HCT116 (cell line): Measurements from ENCODE around the gene XAGE3.

Source experiments
- CBX3 ChIP-seq: IDR thresholded peaks from 2 replicates; pipeline ENCODE4 v1.6.1; 2012; ENCODE audit warnings: low read depth
- CEBPB ChIP-seq: IDR thresholded peaks from 2 replicates; pipeline ENCODE4 v1.6.1; 2012; ENCODE audit warnings: low read depth
- EGR1 ChIP-seq: IDR thresholded peaks from 2 replicates; pipeline ENCODE4 v1.6.1; 2012; ENCODE audit warnings: low read depth
- EZH2phosphoT487 ChIP-seq: fragments of 200-600 bp; IDR thresholded peaks from 2 replicates; pipeline ENCODE4 v1.6.1; 2018; ENCODE audit warnings: antibody characterized with exemption, borderline replicate concordance
- POLR2A ChIP-seq: IDR thresholded peaks from 2 replicates; pipeline ENCODE4 v1.7.0; 2011; ENCODE audit warnings: borderline replicate concordance; ENCODE audit not compliant: insufficient read depth, insufficient read length; ENCODE audit errors: extremely low read depth
- POLR2AphosphoS5 ChIP-seq: IDR thresholded peaks from 2 replicates; pipeline ENCODE4 v1.6.1; 2011; ENCODE audit warnings: mild to moderate bottlenecking, low read depth, low read length, moderate library complexity
- RAD21 ChIP-seq: IDR thresholded peaks from 2 replicates; pipeline ENCODE4 v1.6.1; 2012; ENCODE audit warnings: low read depth, mild to moderate bottlenecking
- SP1 ChIP-seq: IDR thresholded peaks from 2 replicates; pipeline ENCODE4 v1.6.1; 2012; ENCODE audit warnings: low read depth
- TCF7L2 ChIP-seq: IDR thresholded peaks from 2 replicates; pipeline ENCODE4 v1.7.0; 2011; ENCODE audit warnings: borderline replicate concordance, inconsistent platforms; ENCODE audit not compliant: insufficient read depth, insufficient read length; ENCODE audit errors: extremely low read depth
- YY1 ChIP-seq: IDR thresholded peaks from 2 replicates; pipeline ENCODE4 v1.6.1; 2011; ENCODE audit warnings: low read length, low read depth, moderate library complexity, mild to moderate bottlenecking; ENCODE audit not compliant: insufficient replicate concordance; ENCODE audit errors: extremely low read depth
- ZBTB33 ChIP-seq: IDR thresholded peaks from 2 replicates; pipeline ENCODE4 v1.6.1; 2011; ENCODE audit warnings: mild to moderate bottlenecking, low read length, moderate library complexity; ENCODE audit not compliant: insufficient replicate concordance; ENCODE audit errors: extremely low read depth
- TF ChIP-seq, protein P1 (sequence below), 3 experiments: fragments of 200-600 bp in 1 of 3; sonication (generic) in 1 of 3; IDR thresholded peaks in 2 of 3; conservative IDR thresholded peaks in 1 of 3; 2 replicates each; pipeline ENCODE4 v1.5.1; 2012 to 2017; ENCODE audit warnings: low read depth in 2 of 3, low read length in 2 of 3, antibody characterized with exemption in 1 of 3, borderline replicate concordance in 1 of 3, control low read depth in 1 of 3, mild to moderate bottlenecking in 1 of 3, mixed read lengths in 1 of 3, mixed run types in 1 of 3, moderate library complexity in 1 of 3; ENCODE audit not compliant: insufficient read depth in 1 of 3
- TF ChIP-seq, protein P2 (sequence below): IDR thresholded peaks from 2 replicates; pipeline ENCODE4 v1.6.1; 2012; ENCODE audit warnings: low read depth
- TF ChIP-seq, protein P3 (sequence below): IDR thresholded peaks from 2 replicates; pipeline ENCODE4 v1.6.1; 2012

DNA sequence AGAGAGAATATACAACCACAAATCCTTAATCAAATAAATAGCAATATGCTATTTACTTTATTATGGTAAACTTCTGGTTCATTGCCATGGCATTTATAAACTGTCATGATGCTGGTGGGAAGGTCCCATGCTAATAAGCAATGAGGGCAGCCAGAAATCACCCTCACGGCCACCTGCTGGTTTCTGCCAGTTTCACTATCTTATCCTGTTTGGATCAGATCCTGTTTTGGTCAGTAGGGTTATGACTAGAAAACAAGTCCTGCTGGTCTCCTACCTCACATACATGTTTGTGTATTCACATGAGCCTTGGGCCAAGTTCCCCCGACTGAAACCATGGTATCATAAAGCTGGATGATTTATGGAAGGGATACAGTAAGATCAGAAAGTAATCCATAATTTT, 28.7 kb downstream of the XAGE3 start:
- no peak for TF ChIP-seq POLR2A
- no peak for TF ChIP-seq EZH2phosphoT487
- TF ChIP-seq, protein P1, sequence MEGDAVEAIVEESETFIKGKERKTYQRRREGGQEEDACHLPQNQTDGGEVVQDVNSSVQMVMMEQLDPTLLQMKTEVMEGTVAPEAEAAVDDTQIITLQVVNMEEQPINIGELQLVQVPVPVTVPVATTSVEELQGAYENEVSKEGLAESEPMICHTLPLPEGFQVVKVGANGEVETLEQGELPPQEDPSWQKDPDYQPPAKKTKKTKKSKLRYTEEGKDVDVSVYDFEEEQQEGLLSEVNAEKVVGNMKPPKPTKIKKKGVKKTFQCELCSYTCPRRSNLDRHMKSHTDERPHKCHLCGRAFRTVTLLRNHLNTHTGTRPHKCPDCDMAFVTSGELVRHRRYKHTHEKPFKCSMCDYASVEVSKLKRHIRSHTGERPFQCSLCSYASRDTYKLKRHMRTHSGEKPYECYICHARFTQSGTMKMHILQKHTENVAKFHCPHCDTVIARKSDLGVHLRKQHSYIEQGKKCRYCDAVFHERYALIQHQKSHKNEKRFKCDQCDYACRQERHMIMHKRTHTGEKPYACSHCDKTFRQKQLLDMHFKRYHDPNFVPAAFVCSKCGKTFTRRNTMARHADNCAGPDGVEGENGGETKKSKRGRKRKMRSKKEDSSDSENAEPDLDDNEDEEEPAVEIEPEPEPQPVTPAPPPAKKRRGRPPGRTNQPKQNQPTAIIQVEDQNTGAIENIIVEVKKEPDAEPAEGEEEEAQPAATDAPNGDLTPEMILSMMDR (IDR thresholded peaks at IDR 0.05 in 2 of 3, conservative IDR thresholded peaks at IDR 0.05 in 1 of 3; ENCODE audit: borderline replicate concordance in 1 of 3, insufficient read depth in 1 of 3, low read depth in 2 of 3, low read length in 2 of 3): no peak
- TF ChIP-seq EGR1: no peak
- no peak for TF ChIP-seq CEBPB
- no peak for TF ChIP-seq CBX3
- TF ChIP-seq RAD21: no peak
- no peak for TF ChIP-seq POLR2AphosphoS5
- no peak for TF ChIP-seq SP1
- no peak for TF ChIP-seq YY1
- TF ChIP-seq, protein P2, sequence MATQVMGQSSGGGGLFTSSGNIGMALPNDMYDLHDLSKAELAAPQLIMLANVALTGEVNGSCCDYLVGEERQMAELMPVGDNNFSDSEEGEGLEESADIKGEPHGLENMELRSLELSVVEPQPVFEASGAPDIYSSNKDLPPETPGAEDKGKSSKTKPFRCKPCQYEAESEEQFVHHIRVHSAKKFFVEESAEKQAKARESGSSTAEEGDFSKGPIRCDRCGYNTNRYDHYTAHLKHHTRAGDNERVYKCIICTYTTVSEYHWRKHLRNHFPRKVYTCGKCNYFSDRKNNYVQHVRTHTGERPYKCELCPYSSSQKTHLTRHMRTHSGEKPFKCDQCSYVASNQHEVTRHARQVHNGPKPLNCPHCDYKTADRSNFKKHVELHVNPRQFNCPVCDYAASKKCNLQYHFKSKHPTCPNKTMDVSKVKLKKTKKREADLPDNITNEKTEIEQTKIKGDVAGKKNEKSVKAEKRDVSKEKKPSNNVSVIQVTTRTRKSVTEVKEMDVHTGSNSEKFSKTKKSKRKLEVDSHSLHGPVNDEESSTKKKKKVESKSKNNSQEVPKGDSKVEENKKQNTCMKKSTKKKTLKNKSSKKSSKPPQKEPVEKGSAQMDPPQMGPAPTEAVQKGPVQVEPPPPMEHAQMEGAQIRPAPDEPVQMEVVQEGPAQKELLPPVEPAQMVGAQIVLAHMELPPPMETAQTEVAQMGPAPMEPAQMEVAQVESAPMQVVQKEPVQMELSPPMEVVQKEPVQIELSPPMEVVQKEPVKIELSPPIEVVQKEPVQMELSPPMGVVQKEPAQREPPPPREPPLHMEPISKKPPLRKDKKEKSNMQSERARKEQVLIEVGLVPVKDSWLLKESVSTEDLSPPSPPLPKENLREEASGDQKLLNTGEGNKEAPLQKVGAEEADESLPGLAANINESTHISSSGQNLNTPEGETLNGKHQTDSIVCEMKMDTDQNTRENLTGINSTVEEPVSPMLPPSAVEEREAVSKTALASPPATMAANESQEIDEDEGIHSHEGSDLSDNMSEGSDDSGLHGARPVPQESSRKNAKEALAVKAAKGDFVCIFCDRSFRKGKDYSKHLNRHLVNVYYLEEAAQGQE: no peak
- no peak for TF ChIP-seq ZBTB33
- no peak for TF ChIP-seq TCF7L2
- TF ChIP-seq, protein P3, sequence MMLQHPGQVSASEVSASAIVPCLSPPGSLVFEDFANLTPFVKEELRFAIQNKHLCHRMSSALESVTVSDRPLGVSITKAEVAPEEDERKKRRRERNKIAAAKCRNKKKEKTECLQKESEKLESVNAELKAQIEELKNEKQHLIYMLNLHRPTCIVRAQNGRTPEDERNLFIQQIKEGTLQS: no peak
